Tibial artery (tissue), 4 donors: ENCODE results near the gene C17orf113.

Experiments used
- DNase-seq, 2 donors: peaks; one replicate each; pipeline ENCODE4 v3.0.0-alpha.2; 2019
- H3K27ac ChIP-seq, 2 donors: fragments of 200-600 bp; sonication (generic) in 1 of 2; 1 replicate in 1 of 2; 2 replicates in 1 of 2; pipeline ENCODE4 v1.5.1; 2018 to 2019; ENCODE audit warnings: mild to moderate bottlenecking in 1 of 2
- H3K27me3 ChIP-seq, 2 donors: fragments of 200-600 bp; sonication (generic) in 1 of 2; one replicate each; pipeline versions ENCODE4 v1.5.1 to v1.6.0; 2016 to 2019
- H3K36me3 ChIP-seq, 3 donors: fragments of 200-600 bp; sonication (generic) in 2 of 3; one replicate each; pipeline ENCODE4 v1.5.1; 2016 to 2019; ENCODE audit warnings: mild to moderate bottlenecking in 2 of 3
- H3K4me1 ChIP-seq, 4 donors: fragments of 200-600 bp; sonication (generic) in 2 of 4; 1 replicate in 3 of 4; 2 replicates in 1 of 4; pipeline ENCODE4 v1.5.1; 2016 to 2019
- H3K4me3 ChIP-seq, 2 donors: fragments of 200-600 bp; sonication (generic) in 1 of 2; 1 replicate in 1 of 2; 2 replicates in 1 of 2; pipeline ENCODE4 v1.5.1; 2018 to 2019; ENCODE audit warnings: mild to moderate bottlenecking in 2 of 2
- H3K9me3 ChIP-seq, 3 donors: fragments of 200-600 bp; sonication (generic) in 1 of 3; one replicate each; pipeline ENCODE4 v1.5.1; 2016 to 2019
- CTCF ChIP-seq, 2 experiments: fragments of 200-600 bp in 1 of 2; fragments of 450-650 bp in 1 of 2; IDR thresholded peaks; one replicate each; pipeline ENCODE4 v1.5.1; 2017 to 2019; ENCODE audit warnings: antibody characterized with exemption in 2 of 2, mild to moderate bottlenecking in 1 of 2, moderate library complexity in 1 of 2
- intact Hi-C: fragments of 100-400 bp; cut with DNase I; formaldehyde crosslinking; loops from one replicate; pipeline ENCODE4 v1.15.0; 2023; ENCODE audit warnings: low total_unique reads

The C17orf113 gene

DNA sequence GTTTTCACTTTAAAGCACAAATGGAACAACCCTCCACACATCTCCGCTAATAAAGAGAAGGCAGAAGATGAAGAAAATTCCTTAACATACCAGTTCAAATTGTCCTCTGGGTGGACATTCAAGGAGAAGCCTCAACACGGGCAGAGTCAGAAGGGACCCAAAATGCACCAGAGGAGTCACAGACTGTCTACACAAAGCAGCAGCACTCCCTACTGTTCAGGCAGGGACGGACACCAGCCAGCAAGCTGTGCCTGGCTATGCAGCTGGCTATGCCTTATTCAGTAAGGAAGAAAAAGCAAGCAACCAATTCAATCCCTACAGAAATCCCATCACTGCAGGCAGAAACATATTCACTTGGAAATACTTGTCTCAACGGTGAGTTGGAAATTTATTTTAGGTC is 41.2 kb downstream of the C17orf113 start:
- Histone ChIP-seq H3K36me3 (peaks cover 0 to 4% (median 0%) of the 10 kb centered on the region in 3 donors), H3K27me3 (no peaks in the 10 kb centered on the region), H3K4me3 (no peak overlapping the region), H3K9me3 (no peaks in the 10 kb centered on the region), H3K4me1 (peaks cover 0 to 67% (median 20%) of the 10 kb centered on the region in 4 donors), H3K27ac (no peak overlapping the region)
- no peak for DNase-seq
- intact Hi-C loops, result no loop called here
- TF ChIP-seq CTCF (IDR thresholded peaks at IDR 0.05), result no peak

GRCh38 chr17:42005166-42005565 is 45.2 kb downstream of the C17orf113 start:
- no peak overlapping the region for H3K27ac ChIP-seq
- H3K27me3 ChIP-seq, result no peaks in the 10 kb centered on the region
- intact Hi-C loops, result no loop called here
- H3K36me3 ChIP-seq, result peaks cover 8 to 29% (median 28%) of the 10 kb centered on the region in 3 donors
- TF ChIP-seq CTCF (IDR thresholded peaks at IDR 0.05), result no peak
- H3K4me3 ChIP-seq, result no peak overlapping the region
- peaks cover 0 to 27% (median 3%) of the 10 kb centered on the region in 4 donors for H3K4me1 ChIP-seq
- H3K9me3 ChIP-seq, result no peaks in the 10 kb centered on the region
- DNase-seq, result no peak

GRCh38 chr17:42002792-42003301 is 47.6 kb downstream of the C17orf113 start:
- Histone ChIP-seq H3K27ac (no peak overlapping the region), H3K27me3 (no peaks in the 10 kb centered on the region), H3K4me3 (no peak overlapping the region), H3K36me3 (peaks cover 29 to 51% (median 48%) of the 10 kb centered on the region in 3 donors), H3K4me1 (peaks cover 0 to 11% (median 2%) of the 10 kb centered on the region in 4 donors), H3K9me3 (no peaks in the 10 kb centered on the region)
- TF ChIP-seq CTCF (IDR thresholded peaks at IDR 0.05), result no peak
- intact Hi-C loops, result loop anchor here (5.0 kb wide), 1 partner anchor 1851 kb away; no protein-coding TSS in a partner anchor
- DNase-seq, result no peak

DNA sequence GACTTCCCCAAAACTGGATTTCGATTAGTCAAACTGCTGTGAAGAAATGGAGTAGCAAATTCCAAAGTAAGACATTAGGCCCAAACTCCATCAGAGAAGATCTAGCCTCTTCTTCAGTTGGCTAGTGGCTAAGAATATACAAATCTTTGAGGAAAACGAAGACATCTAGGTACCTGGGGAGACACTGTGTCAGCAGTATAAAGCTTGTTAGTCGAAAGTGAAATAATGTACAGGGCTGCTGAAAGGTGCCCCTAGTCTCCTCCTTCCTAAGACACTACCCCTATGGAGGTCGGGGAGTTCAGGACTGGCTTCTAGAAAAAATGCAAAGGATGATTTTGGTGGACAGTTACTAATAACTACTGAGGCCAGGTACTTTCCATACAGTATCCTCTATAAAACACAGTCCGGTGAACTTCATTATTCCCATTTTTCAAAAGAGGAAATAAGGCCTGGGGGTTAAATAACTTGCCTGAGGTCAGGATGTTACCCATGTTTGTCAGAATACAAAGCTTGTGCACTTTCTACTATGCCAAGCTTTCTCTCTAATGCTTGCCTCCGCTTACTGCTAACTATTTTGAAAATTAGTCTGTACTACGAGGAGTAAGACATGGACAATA is 48.1 kb downstream of the C17orf113 start:
- Histone ChIP-seq H3K27me3 (no peaks in the 10 kb centered on the region), H3K4me1 (peaks cover 0 to 8% (median 2%) of the 10 kb centered on the region in 4 donors), H3K36me3 (peaks cover 34 to 56% (median 54%) of the 10 kb centered on the region in 3 donors), H3K4me3 (no peak overlapping the region), H3K27ac (no peak overlapping the region), H3K9me3 (no peaks in the 10 kb centered on the region)
- intact Hi-C loops, result loop anchor here (5.0 kb wide), 1 partner anchor 1850 kb away; no protein-coding TSS in a partner anchor
- TF ChIP-seq CTCF (IDR thresholded peaks at IDR 0.05), result no peak
- no peak for DNase-seq

- Histone ChIP-seq H3K36me3 (peaks cover 40 to 62% (median 60%) of the 10 kb centered on the region in 3 donors), H3K27ac (no peak overlapping the region), H3K27me3 (no peaks in the 10 kb centered on the region), H3K4me3 (no peak overlapping the region), H3K4me1 (peaks cover 0 to 5% (median 1%) of the 10 kb centered on the region in 4 donors), H3K9me3 (no peaks in the 10 kb centered on the region)
- intact Hi-C loops, result loop anchor here (5.0 kb wide), 1 partner anchor 1849 kb away; no protein-coding TSS in a partner anchor
- TF ChIP-seq CTCF (IDR thresholded peaks at IDR 0.05), result no peak
- no peak for DNase-seq
Observed at GRCh38 chr17:42001729-42002128, 48.7 kb downstream of the C17orf113 start.
